BLaER1 (cell line): ENCODE results near the gene DYNC1I2.

Experiments used
- H3K27ac ChIP-seq: shearing (Covaris generic); formaldehyde crosslinking; 2 replicates; pipeline ENCODE4 v1.8.1; 2022
- H3K27me3 ChIP-seq: shearing (Covaris generic); formaldehyde crosslinking; 2 replicates; pipeline ENCODE4 v1.8.1; 2022
- H3K36me3 ChIP-seq: shearing (Covaris generic); formaldehyde crosslinking; 2 replicates; pipeline ENCODE4 v1.8.1; 2022
- H3K4me1 ChIP-seq: shearing (Covaris generic); formaldehyde crosslinking; 2 replicates; pipeline ENCODE4 v1.8.1; 2022
- H3K4me2 ChIP-seq: shearing (Covaris generic); formaldehyde crosslinking; 2 replicates; pipeline ENCODE4 v1.8.1; 2022
- H3K4me3 ChIP-seq: shearing (Covaris generic); formaldehyde crosslinking; 2 replicates; pipeline ENCODE4 v1.8.1; 2022
- H3K9ac ChIP-seq: shearing (Covaris generic); formaldehyde crosslinking; 2 replicates; pipeline ENCODE4 v1.8.1; 2022
- H3K9me3 ChIP-seq: shearing (Covaris generic); formaldehyde crosslinking; 2 replicates; pipeline ENCODE4 v1.8.1; 2022
- H4K20me1 ChIP-seq: shearing (Covaris generic); formaldehyde crosslinking; 2 replicates; pipeline ENCODE4 v1.8.1; 2022
- Cebpa-rat ChIP-seq: shearing (Covaris generic); IDR thresholded peaks from 2 replicates; pipeline ENCODE4 v1.8.1; 2022

Gene DYNC1I2

DNA sequence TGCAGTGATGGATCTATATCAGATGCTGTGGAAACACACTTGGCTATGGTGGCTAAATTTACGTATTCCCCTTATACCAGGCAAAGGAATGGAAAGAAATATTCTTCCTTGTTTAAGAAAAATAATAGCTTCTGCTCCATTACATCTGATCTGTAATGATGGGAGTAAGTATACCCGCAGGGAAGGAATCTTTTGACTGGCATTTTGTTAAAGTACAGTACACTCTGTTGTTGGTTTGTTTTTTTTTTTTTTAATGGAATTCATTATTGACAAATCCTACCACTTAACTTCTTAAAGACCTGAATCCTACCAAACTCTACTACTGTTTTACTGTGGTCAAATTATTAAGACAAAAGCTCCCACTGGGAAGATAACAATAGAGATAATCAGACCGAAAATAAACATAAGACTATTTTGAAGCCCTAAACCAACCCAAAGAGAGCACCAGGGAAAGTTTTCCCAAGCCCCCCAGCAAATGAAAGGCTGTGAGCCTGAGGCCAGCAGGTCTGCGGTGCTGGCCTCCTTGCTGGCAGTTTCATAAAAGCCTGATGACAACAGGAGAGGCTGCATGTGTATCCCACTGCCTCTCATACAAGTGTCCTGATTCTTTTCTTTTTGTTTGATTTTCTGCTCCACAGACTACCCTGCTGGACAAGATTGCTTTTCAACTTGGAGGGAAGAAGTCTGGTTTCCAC lies 105.8 kb downstream of the DYNC1I2 start:
- no peak overlapping the region for H3K4me3 ChIP-seq
- no peaks in the 10 kb centered on the region for H4K20me1 ChIP-seq
- H3K4me2 ChIP-seq: no peak overlapping the region
- no peaks in the 10 kb centered on the region for H3K9me3 ChIP-seq
- no peaks in the 10 kb centered on the region for H3K27me3 ChIP-seq
- peaks cover 31% of the 10 kb centered on the region for H3K36me3 ChIP-seq
- no peak overlapping the region for H3K27ac ChIP-seq
- no peak for TF ChIP-seq Cebpa-rat
- H3K4me1 ChIP-seq: peaks cover 21% of the 10 kb centered on the region
- no peak overlapping the region for H3K9ac ChIP-seq

DNA sequence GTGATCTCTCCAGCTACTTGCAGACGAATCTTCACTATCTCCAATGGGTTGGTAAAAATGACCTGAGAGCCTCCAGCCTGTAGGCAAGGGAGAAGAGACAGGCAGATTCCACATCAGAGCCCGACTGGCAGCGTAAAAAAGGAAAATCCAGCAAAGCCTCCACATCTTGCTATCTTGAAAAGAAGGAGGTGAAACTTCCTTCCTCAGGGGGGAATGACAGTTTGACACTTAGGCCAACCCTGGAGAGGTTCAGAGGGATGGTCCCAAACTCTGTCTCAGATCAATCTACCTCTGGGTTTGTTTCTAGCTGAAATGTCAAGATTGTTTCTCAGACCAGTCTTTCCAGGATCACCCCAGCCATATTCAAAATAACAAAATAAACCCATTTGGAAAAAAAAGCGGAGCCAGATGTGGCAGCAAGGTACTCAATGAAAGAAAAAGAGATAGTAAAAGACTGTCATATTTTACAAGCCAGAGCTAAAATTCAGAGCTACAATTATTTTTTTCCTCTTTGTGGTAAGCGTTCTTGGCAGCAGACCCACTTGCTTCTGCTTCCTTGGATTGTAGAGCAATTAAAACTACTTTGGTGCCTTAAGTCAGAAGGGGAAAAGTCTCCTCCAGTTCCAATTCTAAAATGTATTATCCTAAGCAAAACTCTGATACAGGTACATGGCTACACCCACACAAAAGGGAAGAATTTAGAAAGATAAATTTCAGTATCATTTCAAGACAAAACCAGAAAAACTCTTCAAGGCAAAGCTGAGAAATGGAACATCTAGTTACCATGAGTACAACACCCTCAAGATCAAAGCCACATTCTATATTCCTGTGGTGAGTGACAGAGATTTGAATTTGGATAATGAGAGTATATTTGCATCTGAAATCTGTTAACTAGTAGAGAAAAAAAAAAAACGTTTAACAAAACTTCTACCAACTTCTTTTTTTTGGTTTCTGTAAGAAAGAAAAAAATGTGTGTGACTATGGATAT lies 106.7 kb downstream of the DYNC1I2 start:
- H3K4me3 ChIP-seq: no peak overlapping the region
- no peak for TF ChIP-seq Cebpa-rat
- no peak overlapping the region for H3K27ac ChIP-seq
- no peak overlapping the region for H3K9ac ChIP-seq
- H3K4me1 ChIP-seq: peaks cover 21% of the 10 kb centered on the region
- H3K27me3 ChIP-seq: no peaks in the 10 kb centered on the region
- no peaks in the 10 kb centered on the region for H4K20me1 ChIP-seq
- peaks cover 28% of the 10 kb centered on the region for H3K36me3 ChIP-seq
- no peak overlapping the region for H3K4me2 ChIP-seq
- no peaks in the 10 kb centered on the region for H3K9me3 ChIP-seq

DNA sequence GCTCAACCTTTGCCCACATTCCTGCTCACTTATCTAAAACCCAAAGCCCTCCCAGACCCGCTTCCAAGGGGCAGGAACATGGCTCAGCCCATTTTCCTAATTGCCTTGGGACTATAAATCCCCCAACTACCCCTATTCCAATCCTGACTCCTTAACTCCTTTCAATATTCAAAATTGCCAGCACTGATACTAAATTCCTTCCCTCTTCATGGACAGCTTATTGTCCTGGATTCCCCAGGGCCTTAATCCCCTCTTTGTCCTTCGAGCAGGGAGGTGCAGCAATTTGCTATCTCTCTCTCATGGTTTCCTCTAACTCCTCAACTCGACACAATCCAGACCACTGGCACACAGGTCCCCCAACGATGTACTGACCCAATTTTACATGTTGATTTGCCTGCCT lies 107.6 kb downstream of the DYNC1I2 start:
- no peak overlapping the region for H3K4me3 ChIP-seq
- H3K27ac ChIP-seq: no peak overlapping the region
- H3K4me2 ChIP-seq: no peak overlapping the region

More for the DNA sequence above, 107.6 kb downstream of the DYNC1I2 start:
- Histone ChIP-seq H4K20me1 (no peaks in the 10 kb centered on the region), H3K36me3 (peaks cover 27% of the 10 kb centered on the region), H3K9ac (no peak overlapping the region), H3K4me1 (peaks cover 21% of the 10 kb centered on the region), H3K27me3 (no peaks in the 10 kb centered on the region), H3K9me3 (no peaks in the 10 kb centered on the region)
- no peak for TF ChIP-seq Cebpa-rat
